ENCODE results near the gene SLC27A5.

- no peak for TF ChIP-seq BHLHE40 (IDR thresholded peaks at IDR 0.05; ENCODE audit: borderline replicate concordance)
- TF ChIP-seq ZNF384 (IDR thresholded peaks at IDR 0.05), result no peak
- TF ChIP-seq, protein P1, sequence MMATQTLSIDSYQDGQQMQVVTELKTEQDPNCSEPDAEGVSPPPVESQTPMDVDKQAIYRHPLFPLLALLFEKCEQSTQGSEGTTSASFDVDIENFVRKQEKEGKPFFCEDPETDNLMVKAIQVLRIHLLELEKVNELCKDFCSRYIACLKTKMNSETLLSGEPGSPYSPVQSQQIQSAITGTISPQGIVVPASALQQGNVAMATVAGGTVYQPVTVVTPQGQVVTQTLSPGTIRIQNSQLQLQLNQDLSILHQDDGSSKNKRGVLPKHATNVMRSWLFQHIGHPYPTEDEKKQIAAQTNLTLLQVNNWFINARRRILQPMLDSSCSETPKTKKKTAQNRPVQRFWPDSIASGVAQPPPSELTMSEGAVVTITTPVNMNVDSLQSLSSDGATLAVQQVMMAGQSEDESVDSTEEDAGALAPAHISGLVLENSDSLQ (IDR thresholded peaks at IDR 0.05), result no peak
- TF ChIP-seq CTBP1 (IDR thresholded peaks at IDR 0.05; ENCODE audit: borderline replicate concordance), result no peak
These were observed 45.6 kb downstream of the SLC27A5 start for GRCh38 chr19:58466089-58466759.

Data from HEK293T (cell line).